PC-9 (cell line): ENCODE data around the gene CRYBG1. TPM values are rescaled to one million over a fixed set of nuclear protein-coding genes. Genes with fewer than 3 reads are reported as not detected.

Experiments
- BruUV-seq: library from RNA; stranded (reverse); fragments of 400-500 nt; replicated peaks from 2 replicates; lab custom pipeline; 2021; lab: Mats Ljungman, UMichigan
- CTCF ChIA-PET: fragments of 300-600 bp; sonication (Branson Sonifier 250); formaldehyde crosslinking; loops from one replicate; lab custom pipeline; 2022; ENCODE audit warnings: antibody characterized with exemption; lab: Charles Lee
- POLR2A ChIA-PET: fragments of 300-600 bp; sonication (Branson Sonifier 250); formaldehyde crosslinking; loops from one replicate; lab custom pipeline; 2022; ENCODE audit warnings: antibody characterized with exemption; ENCODE audit not compliant: unreplicated experiment; lab: Charles Lee
- DNase-seq, 2 experiments: peaks; one replicate each; pipeline versions ENCODE4 v3.0.0 to v3.0.0-alpha.2; 2015 to 2022; ENCODE audit warnings: mixed read lengths in 1 of 2
- H2AFZ ChIP-seq: fragments of 200-600 bp; sonication (generic); 2 replicates; pipeline ENCODE4 v1.8.1; 2017; ENCODE audit warnings: antibody characterized with exemption
- H3F3A ChIP-seq: fragments of 200-600 bp; sonication (generic); 2 replicates; pipeline ENCODE4 v1.8.1; 2017; ENCODE audit warnings: antibody characterized with exemption, mild to moderate bottlenecking, low read depth; ENCODE audit not compliant: insufficient read depth
- H3K27ac ChIP-seq: fragments of 200-600 bp; sonication (generic); 2 replicates; pipeline ENCODE4 v1.6.1; 2016; ENCODE audit warnings: mixed run types
- H3K27me3 ChIP-seq: fragments of 200-600 bp; sonication (generic); 2 replicates; pipeline ENCODE4 v1.6.1; 2016; ENCODE audit warnings: low read depth, mixed run types; ENCODE audit not compliant: insufficient read depth
- H3K36me3 ChIP-seq: fragments of 200-600 bp; sonication (generic); 2 replicates; pipeline ENCODE4 v1.6.1; 2016; ENCODE audit warnings: low read depth, mixed run types
- H3K4me1 ChIP-seq: fragments of 200-600 bp; sonication (generic); replicated peaks from 2 replicates; pipeline ENCODE4 v1.6.1; 2016; ENCODE audit warnings: mixed run types; ENCODE audit not compliant: insufficient read depth
- H3K4me2 ChIP-seq: fragments of 200-600 bp; sonication (generic); 2 replicates; pipeline ENCODE4 v1.6.1; 2017; ENCODE audit warnings: mixed run types
- H3K4me3 ChIP-seq: fragments of 200-600 bp; sonication (generic); 2 replicates; pipeline ENCODE4 v1.6.1; 2016; ENCODE audit warnings: mixed run types
- H3K79me2 ChIP-seq: fragments of 200-600 bp; sonication (generic); 2 replicates; pipeline ENCODE4 v1.6.1; 2017; ENCODE audit warnings: low read depth, mixed run types
- H3K9me2 ChIP-seq: fragments of 200-600 bp; sonication (generic); 2 replicates; pipeline ENCODE4 v1.8.1; 2017; ENCODE audit warnings: mild to moderate bottlenecking; ENCODE audit not compliant: insufficient read depth
- H3K9me3 ChIP-seq: fragments of 200-600 bp; sonication (generic); 2 replicates; pipeline ENCODE4 v1.8.1; 2016; ENCODE audit warnings: low read depth; ENCODE audit not compliant: insufficient read depth
- H4K20me1 ChIP-seq: fragments of 200-600 bp; sonication (generic); 2 replicates; pipeline ENCODE4 v1.8.1; 2017; ENCODE audit not compliant: insufficient read depth
- EZH2 ChIP-seq: fragments of 200-600 bp; sonication (generic); IDR thresholded peaks from 2 replicates; pipeline ENCODE4 v1.8.0; 2017; ENCODE audit warnings: antibody characterized with exemption, low read depth
- intact Hi-C: fragments of 100-400 bp; cut with micrococcal nuclease; formaldehyde crosslinking; loops from one replicate; pipeline ENCODE4 v1.10.0; 2022; ENCODE audit not compliant: unreplicated experiment
- total RNA-seq: library from RNA; stranded (reverse); gene quantifications from 2 replicates; pipeline ENCODE4 v1.2.3, GENCODE V29; 2021
- TF ChIP-seq, protein P1 (sequence below): fragments of 200-600 bp; sonication (generic); conservative IDR thresholded peaks from 2 replicates; pipeline ENCODE4 v1.6.1; 2017; ENCODE audit warnings: mixed run types, antibody characterized with exemption, mild to moderate bottlenecking, moderate library complexity

CRYBG1 gene
- total RNA-seq, 1 experiment from 2014 or later: 49.3 TPM

DNA sequence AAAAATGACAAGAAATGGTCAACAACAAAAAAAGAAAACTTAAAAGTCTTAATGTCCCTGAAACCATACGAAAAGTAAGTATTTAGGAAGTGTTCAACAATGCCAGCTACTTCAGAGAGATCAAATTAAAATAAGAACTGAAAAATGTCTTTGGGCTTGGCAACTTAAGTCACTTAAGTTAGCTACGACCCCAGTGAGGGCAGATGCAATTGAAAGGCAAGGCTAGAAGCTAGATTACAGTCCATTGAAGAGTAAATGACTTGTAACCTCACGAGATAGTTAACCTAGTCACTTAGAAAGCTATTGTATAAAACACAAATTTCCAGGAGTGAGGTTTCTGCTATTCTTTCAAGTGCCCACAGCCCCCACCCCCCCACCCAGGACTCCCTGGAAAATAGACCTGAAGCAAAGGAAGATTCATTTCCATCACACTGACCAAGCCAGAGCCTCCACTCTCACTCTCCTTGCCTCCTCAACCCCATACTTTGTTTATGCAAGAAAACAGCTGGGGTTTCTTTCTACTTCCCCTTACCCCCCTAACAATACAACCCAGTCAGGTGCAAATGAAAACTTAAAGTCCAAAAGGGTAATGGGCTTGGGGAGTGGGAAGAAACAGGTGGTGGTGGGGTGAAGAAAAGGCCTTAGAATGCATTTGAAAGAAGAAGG is 254.2 kb downstream of the CRYBG1 start:
- CTCF ChIA-PET: no interaction called here
- POLR2A ChIA-PET: no interaction called here
- Histone ChIP-seq H3K9me2 (no peaks in the 10 kb centered on the region), H3K4me3 (no peak overlapping the region), H3K4me1 (no peaks in the 10 kb centered on the region), H3K9me3 (peaks cover 3% of the 10 kb centered on the region; the same call in 1 of the 2 replicates), H3K4me2 (no peak overlapping the region), H4K20me1 (no peaks in the 10 kb centered on the region), H3K79me2 (no peaks in the 10 kb centered on the region), H3F3A (no peaks in the 10 kb centered on the region), H3K27ac (no peak overlapping the region), H2AFZ (no peak overlapping the region), H3K36me3 (0 out of 2 replicates have a peak, but pooled peaks cover 10% of the 10 kb centered on the region), H3K27me3 (no peaks in the 10 kb centered on the region)
- intact Hi-C loops: no loop called here
- TF ChIP-seq EZH2: no peak
- TF ChIP-seq, protein P1, sequence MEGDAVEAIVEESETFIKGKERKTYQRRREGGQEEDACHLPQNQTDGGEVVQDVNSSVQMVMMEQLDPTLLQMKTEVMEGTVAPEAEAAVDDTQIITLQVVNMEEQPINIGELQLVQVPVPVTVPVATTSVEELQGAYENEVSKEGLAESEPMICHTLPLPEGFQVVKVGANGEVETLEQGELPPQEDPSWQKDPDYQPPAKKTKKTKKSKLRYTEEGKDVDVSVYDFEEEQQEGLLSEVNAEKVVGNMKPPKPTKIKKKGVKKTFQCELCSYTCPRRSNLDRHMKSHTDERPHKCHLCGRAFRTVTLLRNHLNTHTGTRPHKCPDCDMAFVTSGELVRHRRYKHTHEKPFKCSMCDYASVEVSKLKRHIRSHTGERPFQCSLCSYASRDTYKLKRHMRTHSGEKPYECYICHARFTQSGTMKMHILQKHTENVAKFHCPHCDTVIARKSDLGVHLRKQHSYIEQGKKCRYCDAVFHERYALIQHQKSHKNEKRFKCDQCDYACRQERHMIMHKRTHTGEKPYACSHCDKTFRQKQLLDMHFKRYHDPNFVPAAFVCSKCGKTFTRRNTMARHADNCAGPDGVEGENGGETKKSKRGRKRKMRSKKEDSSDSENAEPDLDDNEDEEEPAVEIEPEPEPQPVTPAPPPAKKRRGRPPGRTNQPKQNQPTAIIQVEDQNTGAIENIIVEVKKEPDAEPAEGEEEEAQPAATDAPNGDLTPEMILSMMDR: no peak
- no TSS peak for BruUV-seq
- no peak for DNase-seq

DNA sequence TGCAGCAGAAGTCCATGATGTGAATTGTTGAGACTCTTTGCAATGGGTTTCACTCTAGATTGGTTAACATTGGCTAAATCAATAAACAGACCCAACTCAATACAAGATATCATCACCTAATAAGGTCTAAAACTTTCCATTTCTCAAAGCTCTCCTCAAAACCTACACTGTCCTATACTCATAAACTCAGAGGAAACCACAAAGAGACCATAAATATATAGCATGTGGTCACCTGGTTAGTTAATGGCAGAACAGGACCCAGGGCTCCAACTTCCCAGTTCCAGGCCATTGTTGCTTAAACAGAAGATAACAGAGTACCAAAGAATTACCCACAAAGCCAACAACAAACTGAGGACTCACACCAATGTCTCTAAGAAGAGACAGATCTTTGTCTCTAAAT is 256.8 kb downstream of the CRYBG1 start:
- no peak overlapping the region for H3K4me3 ChIP-seq
- H4K20me1 ChIP-seq: no peaks in the 10 kb centered on the region
- BruUV-seq: no TSS peak
- H2AFZ ChIP-seq: no peak overlapping the region
- no peaks in the 10 kb centered on the region for H3K4me1 ChIP-seq
- no peak for DNase-seq
- peaks cover 3% of the 10 kb centered on the region; the same call in 1 of the 2 replicates for H3K9me3 ChIP-seq
- H3K9me2 ChIP-seq: no peaks in the 10 kb centered on the region
- 0 out of 2 replicates have a peak, but pooled peaks cover 10% of the 10 kb centered on the region for H3K36me3 ChIP-seq
- ChIA-PET POLR2A (no interaction called here), CTCF (no interaction called here)
- no peaks in the 10 kb centered on the region for H3K27me3 ChIP-seq
- TF ChIP-seq EZH2: no peak
- TF ChIP-seq, protein P1: no peak
- no peak overlapping the region for H3K27ac ChIP-seq
- H3K79me2 ChIP-seq: no peaks in the 10 kb centered on the region
- intact Hi-C loops: no loop called here
- H3F3A ChIP-seq: no peaks in the 10 kb centered on the region
- H3K4me2 ChIP-seq: no peak overlapping the region

DNA sequence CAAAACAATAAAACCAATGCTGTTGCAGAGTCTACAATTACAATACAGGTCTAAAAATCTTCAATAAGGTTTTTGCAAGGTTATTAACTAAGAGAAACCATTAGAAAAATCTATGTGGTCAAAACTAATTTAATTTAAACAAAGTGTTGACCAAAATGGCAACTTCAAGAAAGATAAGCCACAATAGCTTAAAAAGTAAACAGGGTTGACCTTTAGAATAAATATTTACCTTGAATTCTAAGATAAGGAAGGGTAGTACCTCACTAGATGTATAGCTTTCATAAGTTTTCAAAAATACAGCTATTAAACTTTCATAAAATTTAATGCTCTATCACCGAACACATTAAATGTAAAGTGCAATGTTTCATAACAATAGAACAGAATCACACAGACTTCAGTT is 257.3 kb downstream of the CRYBG1 start:
- Histone ChIP-seq H3K36me3 (0 out of 2 replicates have a peak, but pooled peaks cover 9% of the 10 kb centered on the region), H3K27me3 (no peaks in the 10 kb centered on the region), H3K27ac (no peak overlapping the region), H3K4me2 (no peak overlapping the region), H2AFZ (no peak overlapping the region), H3K4me3 (no peak overlapping the region), H3K4me1 (no peaks in the 10 kb centered on the region), H3F3A (no peaks in the 10 kb centered on the region), H3K79me2 (no peaks in the 10 kb centered on the region), H3K9me2 (no peaks in the 10 kb centered on the region), H3K9me3 (peaks cover 3% of the 10 kb centered on the region; the same call in 1 of the 2 replicates), H4K20me1 (no peaks in the 10 kb centered on the region)
- no peak for DNase-seq
- intact Hi-C loops: no loop called here
- BruUV-seq: no TSS peak
- POLR2A ChIA-PET: interaction anchor here (0.7 kb wide), 1 partner anchor 15 kb away, joined by 3 read pairs; no protein-coding TSS in a partner anchor
- TF ChIP-seq, protein P1: no peak
- no peak for TF ChIP-seq EZH2
- CTCF ChIA-PET: no interaction called here
